Effector CD8-positive, alpha-beta T cell (primary cell): ENCODE measurements around the gene DRAM2.

Experiments
- DNase-seq: peaks from one replicate; lab custom pipeline; 2025; lab: John Stamatoyannopoulos, UW
- total RNA-seq, 4 experiments: gene quantifications; one replicate each; lab custom pipeline; 2026; lab: John Stamatoyannopoulos, UW

The DRAM2 gene
- 31.1 to 38.7 (median 34.7) reads per million in 4 experiments for total RNA-seq

DNA sequence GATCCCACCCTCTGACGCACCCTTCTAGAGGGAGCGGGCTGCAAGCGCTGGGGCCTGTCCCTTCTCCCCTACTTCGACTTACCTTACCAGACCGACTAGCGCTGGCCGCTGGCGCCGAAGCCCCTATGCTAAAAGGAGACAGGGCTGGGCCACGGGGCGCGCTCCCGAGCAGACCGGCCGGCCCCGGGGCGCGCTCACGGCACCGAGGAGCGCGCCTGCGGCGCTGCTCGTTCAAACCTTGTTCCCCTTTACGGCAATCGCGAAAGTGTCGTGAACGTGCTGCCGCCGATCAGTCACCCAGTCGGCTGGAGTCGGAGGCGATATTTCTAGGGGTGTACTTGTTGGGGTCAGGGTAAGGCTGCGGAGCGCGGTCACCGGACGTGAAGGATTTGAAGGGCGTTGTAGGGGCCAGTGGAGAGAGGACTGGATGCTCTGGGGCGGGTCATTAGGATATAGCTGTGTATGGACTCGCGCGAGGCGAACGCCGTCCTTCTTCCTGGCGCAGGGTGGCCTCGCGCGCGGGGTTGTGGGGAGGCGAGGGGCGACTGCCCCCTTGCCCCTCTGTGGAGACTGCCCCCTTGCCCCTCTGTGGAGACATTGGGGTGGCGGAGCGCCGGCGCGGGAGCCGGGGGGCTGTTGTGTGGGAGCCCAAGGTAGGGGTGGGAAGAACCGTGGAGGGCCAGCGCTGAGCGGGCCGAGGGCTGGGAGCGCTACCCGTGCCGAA lies at the start of gene DRAM2, which contains the start of gene CEPT1:
Gene DRAM2, minus strand, starts transcription at position 138 of the 724 bp plus-strand sequence. CDS start 8,539 bp downstream, outside the sequence.
Gene CEPT1, plus strand, starts transcription at position 268 of the 724 bp plus-strand sequence. CDS start 7,492 bp downstream, outside the sequence.
- peak; percentile 81 for DNase-seq

DNA sequence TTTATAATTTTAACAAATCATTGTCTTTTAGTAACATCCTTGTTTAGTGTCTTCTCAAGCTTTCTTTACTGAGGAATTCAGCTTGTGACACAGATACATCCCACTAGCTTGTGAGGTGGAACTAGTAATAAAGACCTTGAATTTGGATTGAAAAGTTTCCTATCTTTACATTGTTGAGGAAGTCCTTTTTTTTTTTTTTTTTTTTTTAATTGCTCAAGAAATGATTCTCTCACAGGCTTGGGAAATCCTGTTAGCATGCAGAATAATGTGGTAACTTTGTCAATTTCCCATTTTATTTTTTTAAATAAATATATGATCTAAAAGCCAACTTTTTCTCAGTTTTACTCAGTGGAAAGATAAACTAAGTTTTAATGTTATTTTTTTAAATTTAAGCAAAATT lies 44.8 kb upstream of the DRAM2 start:
- no peak for DNase-seq

DNA sequence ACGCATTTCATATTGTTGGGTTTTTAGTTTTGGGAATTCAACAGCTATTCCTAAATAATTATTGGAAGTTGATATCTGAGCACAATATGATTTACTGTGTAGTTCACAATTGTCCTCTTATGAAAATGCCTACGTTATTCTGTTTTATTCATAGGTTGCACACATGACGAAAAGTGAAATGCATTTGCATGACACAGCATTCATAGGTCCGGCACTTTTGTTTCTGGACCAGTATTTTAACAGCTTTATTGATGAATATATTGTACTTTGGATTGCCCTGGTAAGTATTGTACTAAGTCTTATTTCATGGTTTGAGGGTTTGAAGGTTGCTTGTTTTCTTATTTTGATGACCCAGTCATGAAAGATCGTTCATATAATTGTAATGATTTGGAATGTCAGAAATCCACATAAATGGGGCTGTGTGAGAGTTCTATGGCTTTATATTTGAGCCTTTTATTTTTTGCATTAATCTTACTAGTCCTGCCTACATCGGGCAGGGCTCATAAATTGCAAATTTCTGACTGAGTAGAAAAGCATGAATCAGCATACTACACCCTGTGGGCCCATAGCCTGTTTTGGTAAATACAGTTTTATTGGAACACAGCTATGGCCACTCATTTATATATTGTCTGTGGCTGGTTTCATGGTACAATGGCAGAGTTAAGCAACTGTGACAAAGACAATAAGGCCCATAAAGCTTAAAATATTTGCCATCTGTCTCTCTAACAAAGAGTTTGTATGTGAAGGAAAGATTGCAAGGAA lies 43.6 kb upstream of the DRAM2 start:
- DNase-seq: no peak

DNA sequence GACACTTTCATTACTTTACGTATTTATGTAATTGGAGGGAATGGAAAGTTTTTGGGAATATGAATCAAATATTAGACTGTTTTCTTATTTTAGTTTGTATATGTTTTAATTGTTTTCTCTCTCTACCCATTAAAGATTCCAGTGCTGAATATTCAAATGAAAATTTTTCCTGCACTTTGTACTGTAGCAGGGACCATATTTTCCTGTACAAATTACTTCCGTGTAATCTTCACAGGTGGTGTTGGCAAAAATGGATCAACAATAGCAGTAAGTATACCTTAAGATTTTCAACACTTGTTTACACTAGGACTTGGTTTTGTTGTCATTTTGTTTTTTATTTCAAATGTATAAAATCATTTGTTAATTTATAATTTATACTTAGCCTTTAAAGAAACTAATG lies 42.2 kb upstream of the DRAM2 start:
- no peak for DNase-seq

DNA sequence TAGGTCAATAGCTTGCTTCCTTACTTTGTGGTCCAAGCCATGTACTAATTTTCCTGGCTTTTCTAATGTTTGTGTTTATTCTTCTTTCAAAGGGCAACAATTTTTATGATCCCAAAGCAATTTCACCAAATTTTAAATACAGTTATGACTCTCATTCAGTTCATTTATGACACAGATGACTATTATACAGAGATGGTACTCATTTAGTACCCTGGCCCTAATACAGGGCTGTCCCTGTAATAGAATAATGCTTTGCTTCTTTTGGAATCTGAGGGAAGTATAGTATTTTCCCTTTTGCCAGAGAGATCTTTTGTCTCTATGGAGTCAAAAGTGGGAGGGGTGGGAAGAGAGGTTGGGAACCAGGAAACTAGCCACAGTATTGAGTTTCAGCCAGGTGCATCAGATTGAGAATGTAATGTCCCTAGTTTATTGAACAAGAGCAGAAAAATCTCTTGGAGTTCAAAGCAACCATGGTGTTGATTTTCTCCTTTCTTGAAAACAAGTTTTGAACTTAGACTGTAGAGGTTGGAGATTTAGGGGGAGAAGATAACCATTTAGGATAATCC lies 40.2 kb upstream of the DRAM2 start:
- DNase-seq: no peak

DNA sequence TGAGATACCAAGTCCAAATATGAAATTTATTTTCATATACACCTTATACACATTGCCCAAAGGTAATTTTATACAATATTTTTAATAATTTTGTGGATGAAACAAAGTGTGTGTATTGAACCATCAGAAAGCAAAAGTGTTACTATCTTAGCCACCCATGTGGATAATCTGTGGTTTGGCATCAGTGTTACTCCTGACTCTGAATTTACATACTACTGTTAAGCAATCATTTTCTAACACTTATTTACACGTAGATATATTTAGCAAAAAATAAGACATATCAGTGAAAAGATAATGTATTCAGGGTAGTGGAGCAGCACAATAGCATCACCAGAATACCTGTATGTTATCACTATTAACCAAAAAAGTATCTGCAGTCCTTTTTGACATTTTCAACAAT lies 36.8 kb upstream of the DRAM2 start:
- DNase-seq: no peak

DNA sequence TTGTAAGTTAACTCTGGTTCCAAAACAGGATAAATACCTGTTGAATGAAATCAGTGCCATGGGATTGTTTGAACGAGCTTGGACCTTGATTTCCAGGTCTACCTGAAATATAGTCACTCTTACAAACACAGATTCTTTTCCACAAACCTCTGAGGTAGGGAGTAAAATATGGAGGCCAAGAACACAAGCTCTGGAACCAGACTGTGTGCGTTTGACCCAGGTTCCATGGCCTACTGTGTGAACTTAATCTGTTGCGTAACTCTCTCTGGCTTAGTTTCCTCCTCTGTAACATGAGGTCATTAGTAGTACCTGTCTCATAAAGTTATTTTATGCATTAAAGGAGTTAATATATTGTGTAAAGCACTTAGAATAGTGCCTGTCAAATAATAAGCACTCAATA lies 35.5 kb upstream of the DRAM2 start:
- DNase-seq: no peak

DNA sequence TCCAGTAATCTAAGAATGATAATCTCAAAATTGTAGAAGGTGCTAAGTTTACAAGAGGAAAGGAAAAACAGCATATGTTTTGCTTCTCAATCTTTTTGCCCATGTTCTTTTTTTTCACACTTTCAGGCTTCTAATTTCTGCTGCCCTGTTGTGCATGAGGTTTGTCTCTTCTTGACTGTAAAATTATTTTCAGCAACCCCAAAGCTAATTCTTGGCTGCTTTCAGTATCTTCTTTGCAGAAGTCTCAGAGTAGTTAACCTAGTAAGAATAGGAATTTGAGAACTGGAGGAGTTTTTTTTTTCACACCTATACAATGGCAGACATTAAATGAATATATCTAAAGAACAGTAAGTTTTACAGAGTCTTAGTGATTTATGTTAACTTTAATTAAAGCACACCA lies 34.2 kb upstream of the DRAM2 start:
- no peak for DNase-seq

DNA sequence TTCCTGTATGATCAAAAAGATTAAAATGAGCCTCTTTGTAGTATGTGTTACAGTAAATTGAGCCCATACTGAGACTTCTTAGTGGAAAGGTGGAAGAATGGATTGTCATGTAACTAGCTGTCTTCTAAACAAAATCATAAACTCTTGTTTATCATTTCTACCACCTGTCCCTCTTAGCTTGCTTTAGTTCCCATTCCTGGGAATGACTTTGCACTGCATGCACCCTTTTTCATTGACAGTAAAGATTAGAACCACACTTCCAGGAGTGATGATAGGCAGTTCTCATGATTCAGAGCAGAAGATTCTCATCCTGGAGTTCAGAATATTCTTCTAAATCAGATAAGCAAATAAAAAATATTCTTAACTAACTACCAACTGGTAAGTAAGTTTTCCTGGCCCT lies 32.6 kb upstream of the DRAM2 start:
- no peak for DNase-seq

DNA sequence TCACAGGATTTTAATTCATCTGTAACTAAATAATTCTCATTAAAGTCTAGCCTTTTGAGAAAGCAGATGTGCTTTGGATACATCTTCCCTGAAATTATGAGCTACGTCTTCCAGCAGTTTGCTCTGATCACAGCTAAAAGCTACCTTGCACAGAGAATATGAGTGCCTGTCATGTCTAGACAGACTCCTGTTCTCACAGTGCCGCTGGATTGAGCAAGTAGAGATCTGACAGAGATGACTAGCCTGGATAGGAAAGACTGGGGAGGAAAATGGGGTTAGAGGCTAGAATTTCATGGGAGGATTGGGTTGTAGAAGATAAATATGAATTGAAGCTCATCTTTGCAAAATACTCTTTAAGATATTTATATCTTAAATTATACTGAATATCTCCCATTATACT lies 24.3 kb upstream of the DRAM2 start:
- no peak for DNase-seq

DNA sequence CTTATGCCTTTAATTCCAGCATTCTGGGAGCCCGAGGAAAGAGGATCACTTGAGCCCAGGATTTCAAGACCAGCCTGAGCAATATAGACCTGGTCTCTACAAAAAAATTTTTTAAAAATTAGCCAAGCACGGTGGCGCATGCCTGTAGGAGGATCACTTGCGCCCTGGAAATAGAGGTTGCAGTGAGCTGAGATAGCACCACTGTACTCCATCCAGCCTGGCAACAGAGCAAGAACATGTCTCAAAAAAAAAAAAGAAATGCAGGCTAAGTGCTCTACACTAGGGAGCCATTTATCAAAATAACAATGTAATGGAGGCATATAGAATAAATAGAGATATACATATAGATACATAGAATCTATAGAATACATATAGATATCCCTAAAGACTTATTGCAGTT lies 23.5 kb upstream of the DRAM2 start:
- no peak for DNase-seq

DNA sequence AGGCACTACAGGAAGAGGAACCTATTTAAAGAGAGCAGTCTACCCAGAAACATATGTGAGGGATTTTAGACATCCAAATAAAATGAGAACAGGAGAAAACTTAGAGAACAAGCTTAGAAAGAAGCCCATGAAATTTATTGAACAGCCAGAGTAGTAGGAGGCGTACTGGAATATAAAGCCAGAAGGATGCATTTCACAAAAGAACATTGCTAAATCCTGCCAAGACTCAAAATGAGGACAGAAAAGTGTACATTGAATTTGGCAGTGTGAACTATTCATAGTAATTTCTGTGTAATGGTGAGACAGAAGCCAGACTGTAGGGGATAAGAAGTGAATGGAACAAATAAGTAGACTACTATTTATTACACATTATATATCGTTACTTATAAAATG lies 22.6 kb upstream of the DRAM2 start:
- DNase-seq: no peak

DNA sequence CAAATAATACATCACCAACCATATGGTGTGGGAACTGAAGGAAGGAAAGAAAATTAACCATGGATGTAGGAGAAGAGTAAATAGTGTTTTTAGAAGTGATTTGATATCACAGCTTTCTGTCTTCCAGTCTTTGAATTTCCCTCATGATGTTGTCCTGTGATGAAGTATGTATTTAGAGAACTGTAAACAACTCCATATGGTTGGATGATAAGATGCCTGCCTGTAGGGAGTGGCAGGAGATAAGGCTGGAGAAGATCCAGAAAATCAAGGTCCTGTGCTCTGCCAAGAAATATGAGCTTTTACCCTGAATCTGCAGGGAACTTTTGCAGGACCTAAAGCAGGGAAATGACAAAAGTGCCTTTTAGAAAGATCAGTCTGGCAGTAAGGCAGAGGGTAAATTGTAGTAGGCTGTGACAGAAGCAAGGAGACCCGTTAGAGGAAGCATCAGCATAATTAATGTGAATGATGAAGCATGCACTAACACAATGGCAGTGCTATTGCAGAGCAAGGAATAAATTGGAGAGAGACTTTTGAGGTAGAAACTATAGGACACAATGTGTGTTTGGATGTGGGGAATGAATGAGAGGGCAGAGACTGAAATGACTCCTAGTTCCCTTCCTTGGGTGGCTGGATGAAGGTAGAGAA lies 22.1 kb upstream of the DRAM2 start:
- DNase-seq: no peak

DNA sequence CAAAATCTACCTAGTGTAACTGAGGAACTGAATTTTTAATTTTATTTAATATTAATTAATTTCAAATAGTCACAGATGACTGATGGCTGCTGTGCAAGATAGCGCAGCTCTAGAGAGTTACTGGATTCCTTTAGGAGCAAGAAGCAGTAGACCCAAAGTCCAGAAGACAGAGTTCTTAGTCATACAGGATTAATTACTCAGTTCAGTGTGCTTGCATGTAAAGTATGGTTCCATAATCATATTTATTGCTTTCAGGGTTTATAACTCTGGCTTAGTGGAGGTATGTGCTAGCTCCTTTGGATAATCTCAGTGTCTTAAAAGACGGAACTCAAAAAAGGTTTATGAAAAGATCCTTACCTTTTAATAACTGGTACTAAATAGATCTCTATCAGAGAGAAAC lies 17.5 kb upstream of the DRAM2 start:
- no peak for DNase-seq

DNA sequence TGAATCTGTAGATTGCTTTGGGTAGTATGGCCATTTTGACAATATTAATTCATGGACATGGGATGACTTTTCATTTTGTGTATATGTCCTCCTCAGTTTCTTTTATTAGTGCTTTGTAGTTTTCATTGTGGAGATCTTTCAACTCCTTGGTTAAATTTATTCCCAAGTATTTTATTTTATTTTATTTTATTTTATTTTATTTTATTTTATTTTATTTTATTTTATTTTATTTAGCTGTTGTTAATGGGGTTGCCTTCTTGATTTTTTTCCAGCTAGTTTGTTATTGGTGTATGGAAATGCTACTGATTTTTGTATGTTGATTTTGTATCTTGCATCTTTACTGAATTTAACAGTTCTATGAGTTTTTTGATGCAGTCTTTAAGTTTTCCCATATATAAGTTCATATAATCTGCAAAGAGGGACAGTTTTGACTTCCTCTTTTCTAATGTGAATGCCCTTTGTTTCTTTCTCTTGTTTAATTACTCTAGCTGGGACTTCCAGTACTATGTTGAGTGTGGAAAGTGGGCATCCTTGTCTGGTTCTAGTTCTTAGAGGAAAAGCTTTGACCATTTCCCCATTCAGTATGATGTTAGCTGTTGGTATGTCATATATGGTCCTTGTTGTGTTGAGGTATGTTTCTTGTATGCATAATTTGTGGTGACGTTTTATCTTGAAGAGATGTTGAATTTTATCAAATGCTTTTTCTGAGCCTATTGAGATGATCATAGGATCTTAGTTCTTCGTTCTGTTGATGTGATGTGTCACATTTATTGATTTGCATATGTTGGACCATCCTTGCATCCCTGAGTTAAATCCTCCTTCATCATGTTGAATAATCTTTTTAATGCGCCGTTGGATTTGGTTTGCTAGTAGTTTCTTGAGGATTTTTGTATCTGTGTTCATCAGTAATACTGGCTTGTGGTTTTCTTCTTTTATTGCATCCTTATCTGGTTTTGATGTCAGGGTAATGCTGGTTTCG lies 14.4 kb upstream of the DRAM2 start:
- no peak for DNase-seq

DNA sequence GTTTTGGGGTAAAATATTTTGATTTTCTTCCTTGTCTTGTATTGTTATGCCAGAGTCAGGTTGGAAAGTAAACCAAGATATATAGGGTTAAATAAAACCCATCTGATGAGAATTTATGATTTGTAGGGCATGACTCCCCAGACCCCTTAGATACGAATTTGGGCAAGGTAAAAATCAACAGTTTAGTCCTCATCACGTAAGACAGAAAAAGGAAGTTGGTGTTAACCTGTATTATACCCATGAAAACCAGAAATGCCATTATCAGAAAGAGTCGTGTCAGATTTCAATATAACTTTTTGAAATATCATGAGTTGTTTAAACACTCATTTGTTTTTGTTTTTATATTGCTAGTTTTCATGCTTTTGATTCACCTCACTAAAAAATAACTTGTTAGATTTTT lies 11.9 kb upstream of the DRAM2 start:
- no peak for DNase-seq

DNA sequence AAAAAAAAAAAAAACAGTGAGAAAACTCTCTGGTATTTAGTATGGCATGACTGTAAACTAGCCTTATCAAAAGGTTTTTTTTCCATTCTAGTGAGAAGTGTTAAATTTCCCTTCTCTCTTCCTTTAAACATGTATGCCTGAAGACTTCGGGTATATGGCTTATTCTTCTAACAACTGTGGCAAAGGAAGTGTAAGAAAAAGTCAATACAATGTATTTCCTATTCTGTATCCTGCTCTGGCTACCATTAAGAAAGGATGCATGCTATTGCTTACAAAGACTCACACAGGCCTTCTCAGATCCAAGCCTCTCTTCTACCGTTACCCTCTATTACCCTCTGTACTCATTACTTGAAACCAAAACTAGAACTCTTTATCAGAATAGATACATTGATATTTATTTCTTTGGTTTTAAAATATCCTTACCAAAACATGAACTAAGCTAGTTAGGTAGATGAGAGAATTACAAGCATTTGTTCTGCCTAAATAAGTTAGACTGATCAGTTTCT lies 8.5 kb upstream of the DRAM2 start:
- no peak for DNase-seq

DNA sequence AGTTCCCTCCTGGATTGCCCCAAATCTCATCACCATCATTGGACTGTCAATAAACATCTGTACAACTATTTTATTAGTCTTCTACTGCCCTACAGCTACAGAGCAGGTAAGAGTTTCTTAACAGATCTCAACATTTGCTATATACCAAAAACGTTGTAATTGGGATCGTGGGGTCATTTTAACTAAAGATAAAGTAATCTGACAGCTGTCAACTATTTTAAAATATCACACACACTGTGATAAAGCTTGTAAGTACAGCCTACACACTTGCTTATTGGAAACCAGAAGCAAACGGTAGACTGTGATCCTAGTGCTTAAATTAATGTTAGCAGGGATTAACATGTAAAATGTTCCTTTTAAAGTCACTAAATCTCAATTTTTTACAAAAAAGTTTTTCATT lies 8.1 kb upstream of the DRAM2 start:
- DNase-seq: no peak

DNA sequence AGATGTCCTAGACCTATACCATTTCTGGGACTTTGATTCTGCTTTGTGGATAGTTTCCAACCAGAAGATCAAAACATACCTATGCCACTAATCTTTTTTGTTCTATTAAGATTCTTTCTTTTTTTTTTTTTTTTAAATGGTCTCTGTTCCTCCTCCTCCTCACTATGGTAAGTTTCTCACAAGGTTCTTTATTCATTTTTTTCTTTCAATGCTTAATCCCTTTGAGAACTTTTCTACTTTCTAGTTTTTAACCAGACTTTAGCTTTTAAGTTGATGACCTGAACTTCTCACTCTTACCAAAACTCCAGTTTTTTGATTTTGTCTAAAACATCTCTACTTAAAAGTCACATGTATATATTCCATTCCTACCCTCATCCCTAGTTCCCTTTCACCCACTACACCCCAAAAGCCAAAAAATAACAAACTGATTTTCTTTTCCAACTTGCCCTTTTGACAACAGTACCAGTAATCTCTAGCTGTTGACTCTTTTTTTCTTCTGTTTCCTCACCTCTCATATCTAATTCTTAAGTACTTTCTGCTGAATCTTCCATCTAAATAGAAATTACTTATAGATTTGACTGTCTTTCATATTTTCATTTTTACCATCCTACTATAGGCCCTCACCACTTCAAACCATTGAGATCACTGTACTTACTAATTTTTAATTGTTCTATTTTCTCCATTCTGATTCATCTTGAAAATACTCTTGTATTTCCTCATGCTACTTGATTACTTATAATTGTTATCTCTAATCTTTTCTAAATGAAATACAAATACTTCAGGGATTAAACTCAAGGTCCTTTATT lies 6.3 kb upstream of the DRAM2 start:
- no peak for DNase-seq

DNA sequence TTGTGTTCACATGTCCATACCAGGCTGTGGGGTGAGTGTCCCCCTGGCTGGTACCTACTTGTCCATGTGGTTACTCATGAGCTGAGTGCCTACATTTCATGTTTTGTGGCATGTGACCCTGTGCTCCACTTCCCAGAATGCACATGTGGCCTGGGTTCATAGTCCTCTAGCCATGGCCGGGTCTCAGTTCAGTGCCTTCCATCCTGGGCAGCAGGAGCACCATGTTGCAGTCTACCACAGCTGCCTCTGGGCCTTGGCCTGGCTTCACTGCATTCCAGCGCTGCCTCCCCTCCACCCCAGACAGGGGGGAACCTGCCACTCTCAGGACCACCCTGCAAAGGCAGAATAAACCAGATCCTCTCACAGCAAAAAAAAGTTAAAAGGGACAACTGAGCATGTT lies 5.6 kb upstream of the DRAM2 start:
- DNase-seq: no peak
